ENCODE measurements around the gene MCOLN2.
"Not testable (repeated sequence)": the region's sequence is repeated elsewhere in the genome, so short reads cannot be mapped to it uniquely, and the experiment has no call there.

MCOLN2 gene

GRCh38 chr1:84996846-84997666, at the start of gene MCOLN2:
Gene MCOLN2 (minus strand): TSS chr1:84997113. CDS start chr1:84996872, 241 bp downstream.
- DNase-seq = peak; percentile 60

GRCh38 chr1:85042413-85042812, 45.5 kb upstream of the MCOLN2 start:
- no peak for DNase-seq

- DNase-seq = no peak
Measured at GRCh38 chr1:85041793-85042192, 44.9 kb upstream of the MCOLN2 start.

GRCh38 chr1:85033221-85033620, 36.3 kb upstream of the MCOLN2 start:
- DNase-seq = no peak

- no peak for DNase-seq
Measured at GRCh38 chr1:85030536-85030935, 33.6 kb upstream of the MCOLN2 start.

GRCh38 chr1:85028151-85028550, 31.2 kb upstream of the MCOLN2 start:
- DNase-seq = no peak

- DNase-seq = no peak
Measured at GRCh38 chr1:85027242-85027983, 30.5 kb upstream of the MCOLN2 start.

GRCh38 chr1:85025940-85026339, 29.0 kb upstream of the MCOLN2 start:
- no peak for DNase-seq

- DNase-seq = no peak
Measured at GRCh38 chr1:85024736-85025135, 27.8 kb upstream of the MCOLN2 start.

GRCh38 chr1:85022700-85023099, 25.8 kb upstream of the MCOLN2 start:
- no peak for DNase-seq

GRCh38 chr1:85019994-85020393, 23.1 kb upstream of the MCOLN2 start:
- DNase-seq = no peak

- DNase-seq = no peak
Measured at GRCh38 chr1:85015826-85016225, 18.9 kb upstream of the MCOLN2 start.

GRCh38 chr1:85005641-85006040, 8.7 kb upstream of the MCOLN2 start:
- not testable (repeated sequence) for DNase-seq

GRCh38 chr1:85001742-85002141, 4.8 kb upstream of the MCOLN2 start:
- no peak for DNase-seq

GRCh38 chr1:84998642-84999280, 1.8 kb upstream of the MCOLN2 start:
- DNase-seq = no peak

GRCh38 chr1:84997667-84998600, 1.0 kb upstream of the MCOLN2 start:
- peak; percentile 31 for DNase-seq

GRCh38 chr1:84995484-84996334, 1.2 kb downstream of the MCOLN2 start:
- DNase-seq = peak; percentile 42

- no peak for DNase-seq
Measured at GRCh38 chr1:84991097-84991920, 5.6 kb downstream of the MCOLN2 start.

GRCh38 chr1:84988588-84988987, 8.3 kb downstream of the MCOLN2 start:
- no peak for DNase-seq

GRCh38 chr1:84986561-84986960, 10.4 kb downstream of the MCOLN2 start:
- DNase-seq = not testable (repeated sequence)

GRCh38 chr1:84985365-84985764, 11.5 kb downstream of the MCOLN2 start:
- DNase-seq = peak; percentile 21
